GM18868 (cell line): Measurements from ENCODE around the gene KCNH2.

Experiments
- ATAC-seq: cut with Tn5 transposase; IDR thresholded peaks from one replicate; pipeline ENCODE4 v1.9.1; 2021; ENCODE audit warnings: mild to moderate bottlenecking, moderate library complexity; ENCODE audit not compliant: unreplicated experiment

Gene KCNH2

GRCh38 chr7:150962553-150963399, 15.3 kb downstream of the KCNH2 start:
- peak; percentile 80 for ATAC-seq

- ATAC-seq, result no peak
Observed at GRCh38 chr7:150962290-150962552, 15.9 kb downstream of the KCNH2 start.

- no peak for ATAC-seq
Observed at GRCh38 chr7:150961510-150962289, 16.4 kb downstream of the KCNH2 start.

GRCh38 chr7:150959739-150960734, 18.1 kb downstream of the KCNH2 start:
- ATAC-seq, result no peak

GRCh38 chr7:150959081-150959480, 19.0 kb downstream of the KCNH2 start:
- no peak for ATAC-seq

- no peak for ATAC-seq
Observed at GRCh38 chr7:150958597-150958996, 19.5 kb downstream of the KCNH2 start.

DNA sequence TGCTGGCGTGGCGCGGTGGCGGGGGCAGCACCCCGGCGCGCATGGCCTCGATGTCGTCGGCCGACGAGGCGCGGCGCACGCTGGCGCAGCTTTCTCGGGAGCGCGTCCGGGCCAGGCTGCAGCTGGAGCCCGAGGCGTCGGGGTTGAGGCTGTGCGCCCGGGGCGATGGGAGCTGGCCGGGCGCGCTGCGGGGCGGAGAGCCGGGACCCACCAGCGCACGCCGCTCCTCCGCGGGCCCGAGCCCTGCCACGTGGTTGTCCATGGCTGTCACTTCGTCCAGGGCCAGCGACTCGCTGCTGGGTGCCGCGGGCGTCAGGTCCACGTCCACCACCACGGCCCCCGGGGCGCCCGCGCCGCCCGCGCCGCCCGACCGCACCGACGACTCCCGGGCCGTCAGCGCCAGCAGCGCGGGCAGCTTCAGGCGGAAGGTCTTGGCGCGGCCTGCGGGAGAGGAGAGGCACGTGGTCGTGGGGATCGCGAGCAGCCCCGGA, 20.0 kb downstream of the KCNH2 start:
- no peak for ATAC-seq

GRCh38 chr7:150957133-150958020, 20.7 kb downstream of the KCNH2 start:
- no peak for ATAC-seq

DNA sequence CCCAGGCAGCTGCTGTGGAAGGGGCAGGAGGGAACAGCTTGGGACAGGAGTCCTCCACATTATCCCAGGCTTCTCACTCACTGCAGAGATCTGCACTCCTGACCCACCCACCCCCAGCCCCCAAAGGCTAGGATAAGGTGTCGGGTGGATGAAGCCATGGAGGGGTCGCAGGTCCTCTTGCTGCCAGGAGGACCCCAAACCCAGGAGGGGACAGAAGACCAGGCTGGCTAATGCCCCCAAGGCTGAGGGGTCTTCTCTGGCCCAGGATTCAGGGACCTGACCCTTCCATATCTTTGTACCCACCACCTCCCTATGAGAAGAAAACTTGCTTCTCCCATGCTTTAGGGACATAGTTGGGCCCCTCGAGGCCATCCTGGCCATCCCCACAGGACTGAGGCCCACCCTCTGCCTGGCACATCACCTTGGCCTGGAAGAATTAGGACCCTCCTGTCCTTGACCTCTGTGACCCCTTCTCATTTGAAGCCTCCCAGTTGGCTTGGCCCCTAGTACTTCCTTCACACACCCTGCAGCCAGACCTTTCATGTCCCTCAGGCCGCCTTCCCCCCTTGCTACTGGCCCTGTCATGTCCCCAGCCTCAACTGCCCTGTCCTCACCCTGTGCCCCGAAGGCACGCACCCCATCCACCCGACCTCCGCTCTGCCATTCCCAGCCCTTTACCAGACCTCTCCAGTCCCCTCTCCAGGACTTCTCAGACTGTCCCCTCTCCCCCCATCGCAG, 21.6 kb downstream of the KCNH2 start:
- ATAC-seq, result no peak

DNA sequence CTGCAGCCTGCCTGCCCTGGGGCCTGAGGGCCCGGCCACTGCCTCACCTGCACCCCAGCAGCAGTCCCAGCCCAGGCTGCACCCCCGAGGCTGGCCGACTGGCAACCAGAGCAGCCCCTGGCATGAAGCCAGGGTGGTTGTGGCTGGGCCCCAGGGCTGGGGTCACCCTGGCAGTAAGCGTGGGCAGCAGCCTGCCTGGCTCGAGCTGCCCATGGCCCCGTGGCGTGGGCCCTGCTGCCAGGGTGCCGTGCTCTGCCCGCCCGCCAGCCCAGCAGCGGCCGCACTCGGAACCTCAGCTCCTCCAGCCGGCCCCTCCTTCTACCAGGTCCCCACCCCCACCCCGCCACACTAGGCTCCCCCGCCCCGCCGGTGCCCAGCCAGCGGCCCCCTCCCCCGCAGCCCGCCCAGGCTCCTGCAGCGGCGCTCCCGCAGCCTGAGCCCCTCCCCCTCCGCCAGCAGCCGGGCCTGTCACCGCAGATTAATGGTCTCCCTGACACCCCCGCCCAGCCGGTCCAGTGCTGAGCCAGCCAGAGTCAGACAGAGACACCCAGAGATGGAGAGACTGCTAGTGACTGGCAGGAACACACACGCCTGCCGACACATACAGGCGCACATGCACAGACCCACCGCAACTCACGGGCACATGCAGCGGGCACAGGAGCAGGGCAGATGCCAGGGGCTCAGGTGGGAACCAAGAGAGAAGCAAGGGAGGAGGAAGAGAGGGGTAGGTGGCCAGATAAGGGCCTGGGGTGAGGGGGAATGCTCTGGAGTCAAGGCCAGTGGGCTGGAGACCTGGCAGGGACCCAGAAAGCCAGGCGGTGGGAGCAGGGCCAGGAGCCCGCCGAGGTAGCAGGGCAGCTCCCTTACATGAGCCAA, 22.4 kb downstream of the KCNH2 start:
- ATAC-seq, result no peak

- ATAC-seq, result no peak
Observed at GRCh38 chr7:150954986-150955518, 23.1 kb downstream of the KCNH2 start.

GRCh38 chr7:150954201-150954985, 23.7 kb downstream of the KCNH2 start:
- ATAC-seq, result no peak

DNA sequence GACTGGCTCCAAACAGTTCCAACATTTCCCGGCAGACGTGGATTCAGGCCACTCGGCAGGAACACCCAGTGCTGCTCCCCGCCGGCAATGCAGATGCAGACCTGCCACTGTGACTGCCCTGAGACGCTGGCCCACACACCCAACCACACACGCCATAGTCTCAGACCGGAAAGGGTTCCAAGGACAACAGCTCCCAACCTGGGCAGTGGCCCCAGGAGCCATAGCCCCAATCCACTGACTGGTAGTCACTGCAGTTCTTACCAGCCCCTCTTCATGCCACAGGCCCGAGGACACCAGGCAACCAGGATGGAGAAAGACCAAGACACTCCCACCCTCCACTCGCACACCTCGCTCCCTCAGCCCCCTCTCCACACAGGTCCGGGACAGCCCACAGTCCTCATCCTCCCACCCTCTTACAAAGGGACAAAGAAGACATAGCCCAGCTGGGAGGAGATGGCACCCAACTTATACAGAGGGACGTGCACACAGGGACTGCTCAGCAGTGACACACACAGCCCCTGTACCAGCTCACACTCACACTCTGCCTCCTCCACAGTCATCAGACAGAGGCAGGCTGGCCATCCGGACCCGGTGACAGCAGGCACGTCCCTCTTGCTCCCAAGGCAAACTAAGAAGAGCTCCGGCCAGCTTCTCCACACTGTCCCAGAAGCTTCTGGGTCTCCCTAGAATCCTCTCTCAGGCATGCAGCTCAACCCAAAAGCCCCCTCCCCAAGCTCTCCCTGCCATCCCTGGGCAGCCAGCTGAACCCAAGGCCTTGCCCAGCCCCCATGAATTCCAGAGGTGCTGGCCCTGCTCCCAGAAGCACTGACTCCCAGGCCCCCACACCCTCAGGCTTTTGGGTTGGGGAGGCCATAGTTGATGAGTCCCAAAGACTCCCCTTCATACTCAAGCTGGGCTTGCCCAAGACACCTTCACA, 24.8 kb downstream of the KCNH2 start:
- ATAC-seq, result no peak

DNA sequence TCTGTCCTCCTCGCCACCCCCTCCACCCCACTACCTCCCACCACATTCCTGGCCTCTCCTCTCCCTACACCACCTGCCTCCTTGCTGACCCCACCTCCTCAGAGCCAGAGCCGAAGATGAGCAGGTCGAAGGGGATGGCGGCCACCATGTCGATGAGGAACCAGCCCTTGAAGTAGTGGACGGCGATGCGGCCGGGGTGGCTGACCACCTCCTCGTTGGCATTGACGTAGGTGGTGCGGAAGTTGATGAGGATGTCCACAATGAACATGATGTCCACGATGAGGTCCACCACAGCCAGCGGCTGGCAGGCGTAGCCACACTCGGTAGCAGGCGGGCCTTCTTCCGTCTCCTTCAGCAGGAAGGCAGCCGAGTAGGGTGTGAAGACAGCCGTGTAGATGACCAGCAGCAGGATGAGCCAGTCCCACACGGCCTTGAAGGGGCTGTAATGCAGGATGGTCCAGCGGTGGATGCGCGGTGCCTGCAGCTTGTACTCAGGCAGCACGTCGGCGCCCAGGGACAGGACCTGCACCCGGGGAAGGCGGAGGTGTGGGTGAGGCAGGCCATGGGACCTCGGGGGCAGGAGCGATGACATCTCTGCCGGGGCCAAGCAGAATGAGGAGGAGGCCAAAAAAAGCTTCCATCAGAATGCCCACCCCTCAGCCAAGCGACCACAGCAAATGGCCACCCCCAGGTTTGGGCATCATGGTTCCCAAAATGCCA, 25.6 kb downstream of the KCNH2 start:
- no peak for ATAC-seq

- no peak for ATAC-seq
Observed at GRCh38 chr7:150951521-150951920, 26.6 kb downstream of the KCNH2 start.

DNA sequence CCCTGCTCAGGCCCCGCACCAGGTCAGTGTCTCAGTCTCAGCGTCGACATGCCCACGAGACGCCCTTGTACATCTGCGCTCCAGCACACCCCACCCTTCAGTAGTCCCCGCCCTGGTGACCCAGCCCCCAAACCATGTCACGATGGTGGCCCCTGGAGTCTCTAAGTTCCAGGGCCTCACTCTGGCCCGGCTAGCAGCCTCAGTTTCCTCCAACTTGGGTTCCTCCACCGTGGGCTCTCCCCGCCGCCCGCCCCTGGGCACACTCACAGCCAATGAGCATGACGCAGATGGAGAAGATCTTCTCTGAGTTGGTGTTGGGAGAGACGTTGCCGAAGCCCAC, 27.0 kb downstream of the KCNH2 start:
- no peak for ATAC-seq
